ENCODE data around the gene LACTBL1. TPM values are rescaled to one million over a fixed set of nuclear protein-coding genes. Genes with fewer than 3 reads are reported as not detected.
"Not testable (repeated sequence)": the region's sequence is repeated elsewhere in the genome, so short reads cannot be mapped to it uniquely, and the experiment has no call there.

Gene LACTBL1
- total RNA-seq, 1 donor from 2014 or later: not detected

DNA sequence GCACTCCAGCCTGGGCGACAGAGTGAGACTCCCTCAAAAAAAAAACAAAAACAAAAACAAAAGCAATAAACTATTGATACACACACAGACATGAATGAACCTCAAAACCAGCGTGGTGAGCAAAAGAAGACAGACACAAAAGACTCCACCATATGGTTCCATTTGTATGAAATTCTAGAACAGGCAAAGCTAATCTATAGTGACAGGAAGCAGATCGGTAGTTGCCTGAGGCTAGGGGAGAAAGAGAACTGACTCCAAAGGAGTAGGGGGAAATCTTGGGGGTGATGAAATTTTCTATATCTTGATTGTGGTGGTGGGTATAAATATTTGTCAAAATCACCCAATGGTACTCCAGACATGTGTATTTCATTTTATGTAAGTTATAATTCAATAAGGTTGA lies 20.9 kb downstream of the LACTBL1 start:
- H3K27me3 ChIP-seq (ENCODE audit: control insufficient read depth, insufficient read depth, low read length): peaks cover 30% of the 10 kb centered on the region
- H3K36me3 ChIP-seq (ENCODE audit: control insufficient read depth, insufficient read depth, low read length): no peaks in the 10 kb centered on the region
- DNase-seq (ENCODE audit: low read depth): no peak

GRCh38 chr1:22949822-22950331 lies 22.8 kb downstream of the LACTBL1 start:
- Histone ChIP-seq H3K27me3 (ENCODE audit: control insufficient read depth, insufficient read depth, low read length) (peaks cover 24% of the 10 kb centered on the region), H3K36me3 (ENCODE audit: control insufficient read depth, insufficient read depth, low read length) (no peaks in the 10 kb centered on the region), H3K4me3 (ENCODE audit: low read depth, low read length) (no peak overlapping the region)
- no peak for DNase-seq (ENCODE audit: low read depth)
- no peak for TF ChIP-seq CTCF (IDR thresholded peaks at IDR 0.05; ENCODE audit: insufficient read depth, low read length, poor library complexity, severe bottlenecking)

More for the DNA sequence above, 20.9 kb downstream of the LACTBL1 start:
- TF ChIP-seq CTCF (IDR thresholded peaks at IDR 0.05; ENCODE audit: insufficient read depth, low read length, poor library complexity, severe bottlenecking): no peak
- H3K4me3 ChIP-seq (ENCODE audit: low read depth, low read length): no peak overlapping the region

- not testable (repeated sequence) for DNase-seq (ENCODE audit: low read depth); H3K4me3 ChIP-seq (ENCODE audit: low read depth, low read length); H3K27me3 ChIP-seq (ENCODE audit: control insufficient read depth, insufficient read depth, low read length); H3K36me3 ChIP-seq (ENCODE audit: control insufficient read depth, insufficient read depth, low read length)
Measured at GRCh38 chr1:22945171-22945570, 27.5 kb downstream of the LACTBL1 start.

- no peak for TF ChIP-seq CTCF (IDR thresholded peaks at IDR 0.05; ENCODE audit: insufficient read depth, low read length, poor library complexity, severe bottlenecking)
- no peak for DNase-seq (ENCODE audit: low read depth)
- Histone ChIP-seq H3K27me3 (ENCODE audit: control insufficient read depth, insufficient read depth, low read length) (no peaks in the 10 kb centered on the region), H3K4me3 (ENCODE audit: low read depth, low read length) (no peak overlapping the region), H3K36me3 (ENCODE audit: control insufficient read depth, insufficient read depth, low read length) (no peaks in the 10 kb centered on the region)
Measured at GRCh38 chr1:22944346-22945055, 28.2 kb downstream of the LACTBL1 start.

- Histone ChIP-seq H3K4me3 (ENCODE audit: low read depth, low read length) (no peak overlapping the region), H3K36me3 (ENCODE audit: control insufficient read depth, insufficient read depth, low read length) (no peaks in the 10 kb centered on the region), H3K27me3 (ENCODE audit: control insufficient read depth, insufficient read depth, low read length) (no peaks in the 10 kb centered on the region)
- no peak for TF ChIP-seq CTCF (IDR thresholded peaks at IDR 0.05; ENCODE audit: insufficient read depth, low read length, poor library complexity, severe bottlenecking)
- DNase-seq (ENCODE audit: low read depth): no peak
Measured at GRCh38 chr1:22941257-22941656, 31.4 kb downstream of the LACTBL1 start.

DNA sequence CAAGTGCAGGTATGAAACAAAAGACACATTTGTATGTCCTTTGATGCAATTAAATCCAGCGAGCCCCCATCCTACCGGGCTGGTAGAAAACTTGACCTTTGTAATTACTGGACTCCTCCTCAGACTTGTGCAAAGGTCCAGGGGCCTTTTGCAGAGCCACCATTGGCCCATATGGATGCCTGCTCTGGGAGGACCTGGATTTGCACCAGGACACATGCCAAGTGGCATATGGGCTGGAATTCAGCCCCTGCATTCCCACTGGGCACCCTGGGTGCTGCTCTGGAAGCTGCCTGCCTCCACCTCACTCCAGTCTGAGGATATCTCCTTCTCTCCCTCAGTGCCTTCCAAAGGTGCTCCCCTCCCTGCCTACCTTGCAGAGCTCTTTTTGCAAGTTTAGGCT lies 36.0 kb downstream of the LACTBL1 start:
- DNase-seq (ENCODE audit: low read depth): no peak
- Histone ChIP-seq H3K27me3 (ENCODE audit: control insufficient read depth, insufficient read depth, low read length) (no peaks in the 10 kb centered on the region), H3K36me3 (ENCODE audit: control insufficient read depth, insufficient read depth, low read length) (no peaks in the 10 kb centered on the region), H3K4me3 (ENCODE audit: low read depth, low read length) (no peak overlapping the region)
- TF ChIP-seq CTCF (IDR thresholded peaks at IDR 0.05; ENCODE audit: insufficient read depth, low read length, poor library complexity, severe bottlenecking): no peak

Data from kidney epithelial cell (primary cell).